GM19023 (cell line): Measurements from ENCODE around the gene FRMD4A.

ENCODE experiments used
- ATAC-seq: cut with Tn5 transposase; IDR thresholded peaks from one replicate; pipeline ENCODE4 v1.9.1; 2021; ENCODE audit warnings: mild to moderate bottlenecking, moderate library complexity; ENCODE audit not compliant: unreplicated experiment

FRMD4A gene

DNA sequence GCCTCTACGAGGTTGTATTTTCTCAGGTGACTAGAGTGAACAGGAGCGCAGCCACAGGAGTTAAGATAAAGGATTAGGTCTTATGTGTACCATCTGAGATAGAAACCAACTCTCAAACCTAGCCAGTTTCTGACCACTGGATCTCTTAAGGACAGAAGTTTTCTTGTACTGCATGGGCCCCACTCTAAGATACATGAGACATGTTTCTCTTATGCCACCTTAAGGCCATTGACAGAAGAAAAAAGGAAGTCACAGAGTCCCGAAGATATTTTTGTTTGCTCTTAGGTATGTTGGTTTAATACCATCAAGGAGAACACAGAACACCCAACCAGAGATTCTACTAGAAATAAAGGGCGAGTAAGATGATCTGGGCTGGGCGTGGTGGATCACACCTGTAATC lies 335.8 kb downstream of the FRMD4A start:
- ATAC-seq = no peak

DNA sequence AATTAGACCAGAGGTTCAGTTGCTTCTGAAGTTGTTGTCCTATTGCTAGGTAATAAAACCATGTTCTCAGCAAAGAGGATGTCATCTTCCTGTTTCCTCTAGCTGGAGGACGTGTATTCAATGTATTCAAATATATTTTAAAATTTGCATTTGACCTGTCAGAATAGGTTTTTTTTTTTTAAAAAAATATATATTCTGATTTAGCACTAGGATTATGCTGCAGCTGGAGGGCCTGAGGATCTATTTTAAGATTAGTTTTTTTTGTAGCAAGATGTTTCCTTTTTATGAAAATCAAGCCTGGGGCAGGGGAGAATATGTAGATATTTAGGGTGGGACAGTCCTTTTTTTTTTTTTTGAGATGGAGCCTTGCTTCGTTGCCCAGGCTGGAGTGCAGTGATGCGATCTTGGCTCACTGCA lies 337.0 kb downstream of the FRMD4A start:
- ATAC-seq = no peak

DNA sequence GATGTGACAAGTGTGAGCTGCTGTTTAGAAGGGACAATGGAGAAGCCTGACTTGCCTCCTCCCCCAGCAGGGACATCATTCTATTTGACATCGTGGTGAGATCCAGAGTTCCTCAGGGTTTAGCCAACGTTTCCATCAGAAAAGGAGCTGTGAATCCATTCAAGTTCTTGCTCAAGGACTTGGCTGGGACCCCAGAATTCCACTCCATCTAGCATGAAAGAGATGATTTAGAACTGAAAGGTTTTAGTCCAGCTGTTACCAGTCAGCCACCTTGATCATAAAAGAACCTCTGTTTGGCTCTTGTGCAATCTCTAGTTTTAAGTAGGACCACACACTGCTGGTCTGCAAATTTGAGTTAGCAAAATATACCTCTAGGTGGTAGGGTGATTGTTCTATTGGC lies 337.6 kb downstream of the FRMD4A start:
- no peak for ATAC-seq

DNA sequence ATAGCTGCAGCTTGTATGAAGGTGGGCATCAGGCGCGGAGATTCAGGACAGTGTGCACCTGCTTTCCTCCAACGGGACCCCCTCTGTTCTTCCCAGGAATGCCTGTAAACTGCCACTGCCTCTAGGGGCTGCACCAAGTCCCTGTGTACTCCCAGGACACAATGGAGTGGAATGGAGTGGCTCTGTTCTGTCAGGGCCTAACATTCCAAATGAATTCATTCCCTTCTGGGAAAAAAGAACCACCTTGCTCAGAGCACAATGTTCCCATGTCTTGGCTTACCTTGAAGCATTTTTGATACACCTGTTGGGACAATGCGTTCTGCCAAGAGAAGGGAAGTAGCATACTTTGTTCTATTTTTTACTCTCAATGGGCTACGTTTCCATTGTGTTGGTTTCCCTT lies 339.4 kb downstream of the FRMD4A start:
- no peak for ATAC-seq

DNA sequence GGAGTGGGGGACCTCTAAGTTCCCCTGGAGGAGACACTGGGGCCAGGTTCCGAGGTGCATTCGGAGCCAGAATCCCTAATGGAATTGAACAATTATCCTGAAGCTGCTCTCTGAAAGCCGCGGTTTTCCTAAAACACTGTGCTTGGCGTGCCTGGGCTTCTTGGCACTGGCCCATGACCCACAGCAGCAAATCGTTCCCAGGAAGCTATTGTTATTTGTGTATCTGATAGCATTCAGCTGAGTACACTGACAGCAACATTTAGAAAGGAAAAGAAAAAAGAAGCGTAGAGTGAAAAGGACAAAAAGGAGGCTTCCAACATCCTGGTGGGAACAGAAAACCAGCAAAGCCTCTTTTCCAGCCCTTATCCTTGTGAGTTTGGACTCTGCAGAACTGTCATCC lies 339.8 kb downstream of the FRMD4A start:
- no peak for ATAC-seq

DNA sequence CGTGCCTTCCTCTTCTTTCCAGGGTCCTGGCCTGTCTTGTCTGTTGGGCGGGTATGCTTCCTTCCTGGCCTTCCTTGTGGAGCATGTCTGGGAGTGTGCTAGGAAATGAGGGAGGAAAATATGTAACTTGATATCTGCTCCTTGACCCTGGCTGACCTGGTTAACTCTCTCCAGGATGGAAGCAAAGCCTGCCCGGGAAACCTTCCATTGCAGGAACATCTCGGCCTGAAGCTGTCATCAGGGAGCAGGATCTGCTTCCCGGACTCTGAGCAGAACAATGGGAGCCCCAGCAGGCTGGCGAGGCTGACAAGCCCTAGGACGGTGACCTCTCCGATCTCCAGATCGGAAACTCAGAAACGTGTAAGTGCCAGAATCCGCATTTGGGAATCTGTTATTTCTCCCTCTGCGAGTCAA lies 340.3 kb downstream of the FRMD4A start:
- ATAC-seq = no peak

DNA sequence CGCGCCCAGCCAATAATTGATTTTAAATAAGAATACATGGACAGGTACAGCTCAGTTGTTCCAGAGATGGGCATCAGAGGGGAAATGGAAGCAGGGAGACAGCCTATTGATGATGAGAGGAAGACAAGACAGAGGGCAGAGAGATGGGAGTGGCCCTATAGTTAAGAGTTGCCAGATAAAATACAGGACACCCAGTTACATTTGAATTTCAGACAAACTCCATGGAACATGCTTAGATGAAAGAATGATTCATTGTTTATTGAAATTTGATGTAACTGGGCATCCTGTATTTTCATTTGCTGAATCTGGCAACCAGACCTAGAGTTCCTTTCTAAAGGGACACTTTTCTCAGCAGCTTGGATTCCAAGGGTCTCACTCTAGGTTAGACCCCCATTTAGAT lies 341.1 kb downstream of the FRMD4A start:
- no peak for ATAC-seq

DNA sequence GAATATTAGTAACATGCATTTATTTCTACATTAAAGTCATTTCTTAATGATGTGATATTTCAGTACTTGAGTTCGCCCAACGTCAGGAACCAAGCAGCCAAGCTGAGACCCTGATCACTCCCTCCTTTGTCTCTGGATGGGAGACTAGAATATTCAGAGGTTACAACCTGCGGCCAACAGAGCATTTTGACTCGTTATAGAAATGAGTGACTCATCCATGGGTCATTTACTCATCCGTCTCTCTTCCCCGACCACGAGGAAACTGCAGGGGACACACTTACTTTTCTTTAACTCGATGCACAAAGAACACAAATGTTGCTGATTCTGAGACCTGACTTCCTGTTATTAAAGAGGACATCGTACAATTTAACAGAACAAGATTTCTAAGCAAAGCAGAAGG lies 343.3 kb downstream of the FRMD4A start:
- no peak for ATAC-seq

DNA sequence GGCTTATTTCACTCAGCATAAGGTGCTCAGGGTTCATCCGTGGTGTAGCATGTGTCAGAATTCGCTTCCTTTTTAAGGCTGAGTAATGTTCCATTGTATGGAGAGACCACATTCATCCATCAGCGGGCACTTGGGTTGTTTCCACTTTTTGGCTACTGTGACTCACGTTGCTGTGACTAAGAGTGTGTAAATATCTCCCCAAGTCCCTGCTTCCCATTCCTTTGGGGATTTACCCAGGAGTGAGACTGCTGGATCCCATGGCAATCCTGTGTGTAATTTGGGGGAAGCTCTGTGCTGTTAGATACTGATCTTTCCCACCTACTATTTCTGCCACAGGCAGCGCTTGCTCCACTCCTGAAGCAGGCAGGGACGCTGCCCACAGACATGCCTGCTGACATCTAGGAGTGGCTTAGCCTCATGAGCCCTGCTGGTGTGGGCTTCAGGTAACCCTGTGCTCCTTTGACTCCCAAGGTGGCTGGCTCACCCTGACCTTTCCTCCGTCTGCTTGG lies 346.0 kb downstream of the FRMD4A start:
- no peak for ATAC-seq

DNA sequence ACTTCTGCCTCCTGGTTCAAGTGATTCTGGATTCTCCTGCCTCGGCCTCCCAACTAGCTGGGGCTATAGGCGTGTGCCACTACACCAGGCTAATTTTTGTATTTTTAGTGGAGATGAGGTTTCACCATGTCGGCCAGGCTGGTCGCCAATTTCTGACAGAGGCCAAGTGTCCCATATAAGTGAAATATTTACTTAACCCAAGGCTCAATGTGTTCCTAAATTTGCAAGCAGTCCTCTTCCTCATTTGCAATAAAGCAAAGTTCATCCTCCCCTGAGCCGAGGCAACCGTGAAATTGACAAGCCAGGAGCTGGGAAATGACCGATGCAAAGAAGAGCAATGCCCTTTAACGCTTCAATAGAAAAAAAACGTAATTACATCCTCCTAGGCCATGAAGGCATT lies 347.7 kb downstream of the FRMD4A start:
- no peak for ATAC-seq

DNA sequence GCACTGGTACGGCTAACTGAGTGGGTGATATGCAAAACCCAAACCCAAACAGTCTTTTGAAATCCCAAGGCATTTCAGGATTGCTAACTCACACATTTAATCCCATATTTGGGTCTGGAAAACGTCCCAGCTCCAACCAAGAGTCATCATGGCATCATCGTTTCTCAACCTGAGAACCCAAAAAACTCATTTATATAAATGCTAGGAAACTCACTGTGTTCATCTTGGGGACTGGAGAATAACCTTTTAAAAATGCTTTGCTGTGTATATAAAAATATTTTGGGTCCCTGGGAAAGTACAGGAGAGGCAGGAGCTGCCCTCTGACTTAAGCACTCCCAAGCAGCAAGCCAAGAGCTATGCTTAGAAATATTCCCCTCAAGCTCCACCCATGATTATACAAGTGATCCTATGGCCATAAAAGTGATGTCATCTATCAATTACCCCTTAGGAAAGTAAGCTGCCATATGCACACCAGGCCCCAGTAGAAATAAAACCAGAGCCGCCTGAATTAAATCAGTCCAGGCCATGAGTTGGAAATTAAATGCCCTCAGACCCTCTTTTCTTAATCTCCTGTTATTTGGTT lies 352.1 kb downstream of the FRMD4A start:
- no peak for ATAC-seq

DNA sequence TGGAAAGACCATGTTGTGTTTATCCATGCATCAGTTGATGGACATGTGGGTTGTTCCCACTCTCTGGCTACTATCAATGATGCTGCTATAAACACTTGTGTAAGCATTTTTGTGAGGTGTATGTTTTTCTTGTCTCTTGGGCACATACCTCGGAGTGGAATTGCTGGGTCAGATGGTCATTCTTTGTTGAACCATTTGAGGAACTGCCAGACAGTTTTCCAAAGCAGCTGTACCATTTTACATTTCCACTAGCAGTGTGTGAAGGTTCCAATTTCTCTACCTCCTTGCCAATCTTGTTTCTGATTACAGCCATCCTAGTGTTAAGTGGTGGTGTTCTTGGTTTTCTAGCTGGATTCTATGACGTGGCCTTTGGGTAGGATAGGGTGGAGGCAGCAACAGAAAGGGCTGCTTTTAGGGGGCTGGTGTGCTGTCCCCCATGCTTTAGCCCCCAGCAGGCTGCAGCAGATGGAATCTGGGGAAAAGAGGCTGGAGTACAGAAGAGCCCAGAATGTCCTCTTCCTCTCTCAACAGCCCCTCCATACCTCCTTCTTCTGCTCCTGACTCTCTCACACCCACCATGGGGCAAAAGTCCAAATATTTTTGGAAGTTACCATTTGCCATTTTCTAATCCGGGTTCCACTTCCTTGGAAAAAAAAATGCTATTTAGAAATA lies 352.7 kb downstream of the FRMD4A start:
- no peak for ATAC-seq

DNA sequence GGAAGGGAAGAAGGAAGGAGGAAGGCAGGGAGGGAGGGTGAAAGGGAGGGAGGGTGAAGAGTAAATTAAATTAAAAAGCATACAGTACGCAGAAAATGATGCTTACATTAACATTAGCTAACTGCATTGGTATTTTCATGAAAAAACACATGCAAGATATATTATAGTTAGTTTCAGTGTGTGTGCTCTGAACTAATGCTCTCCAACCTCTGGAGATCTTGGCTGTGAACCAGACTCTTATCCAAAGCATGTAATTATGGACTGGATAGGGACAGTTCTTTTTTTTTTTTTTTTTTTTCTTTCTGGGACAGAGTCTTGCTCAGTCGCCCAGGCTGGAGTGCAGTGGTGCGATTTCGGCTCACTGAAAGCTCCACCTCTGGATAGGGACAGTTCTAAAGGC lies 357.0 kb downstream of the FRMD4A start:
- no peak for ATAC-seq

DNA sequence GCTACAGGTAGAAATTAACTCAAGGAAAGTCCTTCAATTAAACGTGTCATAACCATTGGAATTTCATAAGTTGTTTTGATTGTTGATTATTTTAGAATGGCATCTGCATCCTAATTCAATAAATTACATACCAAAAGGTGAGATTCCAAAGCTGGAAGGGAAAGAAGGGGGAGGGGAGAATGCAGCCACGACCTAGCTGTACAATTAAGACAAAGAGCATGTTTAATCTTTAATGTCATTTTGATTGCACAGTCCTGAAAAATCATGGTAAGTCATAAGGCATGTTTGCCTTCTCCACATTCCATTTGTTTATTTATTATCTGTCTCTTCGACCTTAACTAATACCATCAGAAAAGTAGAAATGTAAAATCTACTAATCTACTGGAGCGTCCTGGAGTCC lies 358.1 kb downstream of the FRMD4A start:
- ATAC-seq = no peak

DNA sequence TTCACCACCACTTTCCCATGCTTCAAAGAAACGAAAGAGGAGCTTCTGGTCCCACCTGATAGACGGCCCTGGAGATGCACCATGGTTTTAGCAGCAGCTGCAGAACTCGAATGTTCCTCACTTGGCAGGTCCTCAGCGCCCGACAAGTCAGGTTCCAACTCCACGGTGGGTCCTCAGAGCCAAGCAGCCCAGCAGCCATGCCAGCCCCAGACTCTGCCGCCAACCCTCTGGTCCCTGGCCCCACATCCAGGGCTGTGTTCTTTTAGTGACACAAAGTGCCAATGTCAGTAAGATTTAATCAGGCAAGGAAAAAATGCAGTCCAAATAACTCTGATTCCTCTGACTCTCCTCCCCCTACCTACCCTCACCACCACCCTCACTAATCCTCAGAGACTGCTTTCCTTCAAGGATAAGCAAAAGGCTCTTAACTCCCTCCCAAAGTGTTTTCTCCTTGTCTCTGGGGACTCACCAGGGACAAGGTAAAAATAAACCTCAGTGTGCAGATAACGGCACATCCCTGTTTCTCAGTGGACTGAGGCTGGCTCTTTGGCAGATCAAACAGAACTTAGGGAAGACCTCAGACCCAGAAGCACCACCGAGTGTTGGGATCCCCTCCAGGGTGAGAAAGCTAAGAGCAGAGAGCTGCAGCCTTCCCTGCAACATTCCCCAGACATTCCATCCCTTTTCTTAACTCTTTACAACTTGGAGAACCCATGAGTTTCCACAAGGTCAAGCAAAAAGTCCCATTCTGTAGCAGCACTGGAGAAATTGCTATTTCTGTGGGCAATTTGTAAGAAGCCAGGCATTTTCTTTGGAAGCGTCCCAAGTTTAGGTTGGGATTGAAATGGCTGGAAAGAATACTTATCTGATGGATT lies 358.9 kb downstream of the FRMD4A start:
- no peak for ATAC-seq

DNA sequence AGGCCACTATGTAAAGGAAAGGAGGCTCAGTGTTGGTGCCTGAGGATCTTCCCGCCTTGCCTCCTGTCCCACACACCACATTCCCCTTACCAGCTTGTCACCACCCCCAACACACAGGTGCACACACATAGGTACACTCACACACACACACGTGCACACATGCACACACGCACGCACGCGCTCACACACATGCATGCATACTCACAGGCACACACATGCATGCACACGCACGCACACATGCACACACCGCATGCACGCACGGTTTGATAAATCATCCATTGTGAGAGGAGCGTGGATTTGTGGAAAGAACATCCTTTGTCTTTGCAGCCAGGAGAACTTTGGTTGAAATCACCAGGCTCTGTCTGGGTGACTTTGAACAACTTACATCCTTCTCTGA lies 359.8 kb downstream of the FRMD4A start:
- ATAC-seq = no peak

DNA sequence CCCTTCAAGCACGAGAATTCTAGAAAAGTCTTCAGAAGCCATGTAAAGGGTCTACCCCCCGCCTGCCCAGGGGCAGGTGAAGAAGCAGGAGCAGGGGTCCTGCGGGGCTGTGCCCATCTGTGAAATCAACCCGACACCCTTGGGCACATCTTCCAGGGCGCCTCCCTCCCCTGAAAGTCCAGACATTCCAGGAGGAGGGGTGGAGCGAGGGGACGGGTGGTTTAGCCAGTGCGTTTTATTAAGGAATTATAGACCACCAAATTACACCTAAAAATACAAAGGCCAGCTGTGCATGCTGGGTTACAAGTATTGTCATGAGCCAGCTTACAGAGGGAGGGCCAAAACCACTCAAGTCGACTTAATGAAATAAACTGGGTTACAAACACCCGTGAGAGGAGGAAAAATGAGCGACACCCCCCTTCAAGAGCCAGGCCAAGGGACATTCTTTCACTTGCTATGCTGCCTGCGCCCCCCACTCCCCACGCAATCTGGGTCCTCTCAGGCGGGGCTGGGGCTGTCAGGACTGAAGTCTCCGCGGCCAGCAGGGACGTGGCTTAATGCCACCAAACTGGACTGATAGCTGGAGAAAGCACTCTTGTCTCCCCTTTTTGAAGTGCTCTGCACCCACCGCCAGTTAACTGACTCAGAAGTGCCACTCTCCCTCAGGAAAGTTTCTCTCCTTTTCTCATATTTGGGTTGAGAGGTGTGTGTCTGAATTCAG lies 360.3 kb downstream of the FRMD4A start:
- ATAC-seq = no peak

DNA sequence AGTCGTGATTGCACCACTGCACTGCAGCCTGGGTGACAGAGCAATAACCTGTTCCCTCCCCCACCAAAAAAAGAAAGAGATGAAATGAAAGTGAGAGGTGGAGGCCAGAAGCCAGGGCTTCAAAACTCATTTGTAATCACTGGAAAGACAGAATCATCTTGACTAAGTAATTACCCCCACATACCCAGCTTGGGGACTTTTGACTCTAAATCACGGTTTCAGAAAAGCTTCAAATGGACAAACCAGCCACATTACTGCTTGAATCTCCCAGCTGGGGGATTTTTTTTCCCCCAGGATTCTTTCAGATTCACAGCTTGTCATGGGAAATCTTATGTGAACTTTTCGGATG lies 361.0 kb downstream of the FRMD4A start:
- ATAC-seq = no peak

DNA sequence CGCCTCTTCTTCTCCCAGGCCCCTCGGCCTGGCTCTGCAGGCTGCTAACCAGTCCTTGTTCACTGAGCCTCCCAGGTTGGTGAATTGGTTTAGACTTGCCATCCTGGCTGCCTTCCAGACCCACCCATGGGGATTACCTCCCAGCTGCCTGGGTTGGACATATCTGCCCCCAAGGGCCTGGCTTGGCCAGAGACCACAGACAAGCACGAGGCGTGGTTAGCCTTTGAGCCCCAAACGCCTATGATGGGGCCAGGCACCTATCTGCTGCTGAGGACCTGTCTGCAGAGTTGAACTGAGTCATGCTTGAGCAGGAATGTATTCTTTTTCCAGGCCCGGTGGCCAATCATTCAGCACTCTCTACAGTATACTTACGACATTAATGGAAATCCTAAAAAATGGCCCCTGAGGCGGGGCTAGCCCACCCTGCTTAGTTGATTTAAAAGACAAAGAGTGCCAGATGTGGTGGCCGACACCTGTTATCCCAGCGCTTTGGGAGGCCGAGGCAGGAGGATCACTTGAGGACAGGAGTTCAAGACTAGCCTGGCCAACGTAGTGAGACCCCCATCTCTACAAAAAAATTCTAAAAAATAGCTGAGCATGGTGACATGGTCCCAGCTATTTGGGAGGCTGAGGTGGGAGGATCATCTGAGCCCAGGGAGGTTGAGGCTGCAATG lies 361.5 kb downstream of the FRMD4A start:
- no peak for ATAC-seq

DNA sequence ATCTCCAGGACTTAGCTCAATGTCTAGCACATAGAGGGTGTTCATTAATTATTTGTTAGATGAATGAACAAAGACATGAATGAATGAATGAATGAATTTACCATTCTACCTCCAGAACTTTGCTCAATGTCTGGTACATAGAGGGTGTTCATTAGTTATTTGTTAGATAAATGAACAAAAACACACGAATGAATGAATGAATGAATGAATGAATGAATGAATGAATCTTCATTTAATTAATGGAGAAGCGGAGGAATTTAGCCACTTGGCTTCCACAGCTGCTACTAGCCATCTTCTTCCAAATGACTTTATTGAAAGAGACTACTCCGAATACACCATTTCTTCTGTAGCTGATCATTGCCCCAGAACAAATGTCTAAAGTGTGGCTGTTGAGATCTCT lies 368.9 kb downstream of the FRMD4A start:
- no peak for ATAC-seq

DNA sequence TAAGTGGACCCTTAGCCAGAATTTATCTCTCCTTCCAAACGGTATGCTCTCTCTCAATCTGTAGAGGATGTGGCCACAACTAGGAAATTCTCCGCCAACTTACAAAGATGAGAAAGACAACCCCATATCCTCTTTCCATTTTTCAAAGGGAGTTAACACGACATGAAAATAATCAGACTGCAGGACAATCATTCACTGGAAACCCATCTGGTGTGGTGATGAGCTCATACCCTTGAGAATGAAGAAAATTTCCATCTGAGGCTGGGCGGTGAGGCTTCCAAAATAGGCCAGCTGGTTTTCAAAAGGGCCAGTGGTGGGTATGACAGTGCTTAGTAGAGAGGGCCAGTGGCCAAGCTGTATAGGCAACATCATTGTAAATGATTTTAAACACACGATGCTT lies 369.6 kb downstream of the FRMD4A start:
- ATAC-seq = no peak
